ENCODE data around the gene CKS1B.
A peak's percentile ranks its signal among the peaks of the same experiment; 100 is the strongest.

The CKS1B gene

GRCh38 chr1:154987326-154987725 is 12.8 kb downstream of the CKS1B start:
- DNase-seq (ENCODE audit: low read depth in 2 of 2): no peak

DNA sequence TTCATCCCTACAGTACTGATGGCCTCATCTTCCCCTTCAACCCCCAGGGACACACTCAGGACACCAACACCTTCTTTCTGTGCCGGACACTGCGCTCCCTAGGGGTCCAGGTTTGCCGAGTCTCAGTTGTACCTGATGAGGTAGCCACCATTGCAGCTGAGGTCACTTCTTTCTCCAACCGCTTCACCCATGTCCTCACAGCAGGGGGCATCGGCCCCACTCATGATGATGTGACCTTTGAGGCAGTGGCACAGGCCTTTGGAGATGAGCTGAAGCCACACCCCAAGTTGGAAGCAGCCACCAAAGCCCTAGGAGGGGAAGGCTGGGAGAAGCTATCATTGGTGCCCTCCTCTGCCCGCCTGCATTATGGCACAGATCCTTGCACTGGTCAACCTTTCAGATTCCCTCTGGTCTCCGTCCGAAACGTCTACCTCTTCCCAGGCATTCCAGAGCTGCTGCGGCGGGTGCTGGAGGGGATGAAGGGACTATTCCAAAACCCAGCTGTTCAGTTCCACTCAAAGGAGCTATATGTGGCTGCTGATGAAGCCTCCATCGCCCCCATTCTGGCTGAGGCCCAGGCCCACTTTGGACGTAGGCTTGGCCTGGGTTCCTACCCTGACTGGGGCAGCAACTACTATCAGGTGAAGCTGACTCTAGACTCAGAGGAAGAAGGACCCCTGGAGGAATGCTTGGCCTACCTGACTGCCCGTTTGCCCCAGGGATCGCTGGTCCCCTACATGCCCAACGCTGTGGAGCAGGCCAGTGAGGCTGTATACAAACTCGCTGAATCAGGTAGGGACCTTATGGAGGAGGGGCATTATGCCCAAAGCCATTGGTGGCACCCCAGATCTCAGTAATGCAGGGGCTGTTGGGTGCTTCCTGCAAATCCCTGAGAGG is 13.8 kb downstream of the CKS1B start:
- no peak for DNase-seq (ENCODE audit: low read depth in 2 of 2)

DNA sequence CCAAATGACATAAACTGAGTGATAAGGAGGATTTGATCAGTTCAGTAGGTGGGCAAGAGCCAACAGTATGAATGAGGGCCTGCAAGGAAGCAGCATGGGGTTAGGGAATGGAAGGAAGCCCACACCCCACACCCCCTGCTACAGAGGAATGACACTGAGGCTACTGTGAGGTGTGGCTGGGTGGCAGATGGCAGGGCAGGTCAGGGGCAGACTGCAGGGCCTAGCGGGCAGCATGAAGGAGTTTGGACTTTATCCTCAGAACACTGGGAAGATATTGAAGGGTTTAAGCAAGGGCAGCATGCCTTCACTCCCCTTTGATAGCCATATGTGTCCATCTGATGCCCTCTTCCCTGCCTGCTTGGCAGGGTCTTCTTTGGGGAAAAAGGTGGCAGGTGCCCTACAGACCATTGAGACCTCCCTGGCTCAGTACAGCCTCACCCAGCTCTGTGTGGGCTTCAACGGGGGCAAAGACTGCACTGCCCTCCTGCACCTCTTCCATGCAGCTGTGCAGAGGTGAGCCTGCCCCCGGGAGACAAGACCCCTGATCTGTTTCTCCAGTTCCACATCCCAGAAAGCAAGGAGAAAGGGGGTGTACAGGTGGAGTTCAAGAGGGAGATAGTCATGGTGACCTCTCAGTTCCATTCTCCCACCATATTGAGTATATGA is 14.8 kb downstream of the CKS1B start:
- DNase-seq (ENCODE audit: low read depth in 2 of 2): no peak

GRCh38 chr1:154990276-154990675 is 15.8 kb downstream of the CKS1B start:
- no peak for DNase-seq (ENCODE audit: low read depth in 2 of 2)

- no peak for DNase-seq (ENCODE audit: low read depth in 2 of 2)
Observed at GRCh38 chr1:154992721-154993571, 18.5 kb downstream of the CKS1B start.

GRCh38 chr1:154993572-154994268 is 19.2 kb downstream of the CKS1B start, which contains the start of gene LENEP:
Gene LENEP, plus strand, starts transcription at chr1:154993586. Its CDS starts 22 bp downstream, at chr1:154993608.
- DNase-seq (ENCODE audit: low read depth in 2 of 2): no peak

- DNase-seq (ENCODE audit: low read depth in 2 of 2): no peak
Observed at GRCh38 chr1:154994269-154994587, 19.7 kb downstream of the CKS1B start.

- no peak for DNase-seq (ENCODE audit: low read depth in 2 of 2)
Observed at GRCh38 chr1:154994591-154994990, 20.1 kb downstream of the CKS1B start.

DNA sequence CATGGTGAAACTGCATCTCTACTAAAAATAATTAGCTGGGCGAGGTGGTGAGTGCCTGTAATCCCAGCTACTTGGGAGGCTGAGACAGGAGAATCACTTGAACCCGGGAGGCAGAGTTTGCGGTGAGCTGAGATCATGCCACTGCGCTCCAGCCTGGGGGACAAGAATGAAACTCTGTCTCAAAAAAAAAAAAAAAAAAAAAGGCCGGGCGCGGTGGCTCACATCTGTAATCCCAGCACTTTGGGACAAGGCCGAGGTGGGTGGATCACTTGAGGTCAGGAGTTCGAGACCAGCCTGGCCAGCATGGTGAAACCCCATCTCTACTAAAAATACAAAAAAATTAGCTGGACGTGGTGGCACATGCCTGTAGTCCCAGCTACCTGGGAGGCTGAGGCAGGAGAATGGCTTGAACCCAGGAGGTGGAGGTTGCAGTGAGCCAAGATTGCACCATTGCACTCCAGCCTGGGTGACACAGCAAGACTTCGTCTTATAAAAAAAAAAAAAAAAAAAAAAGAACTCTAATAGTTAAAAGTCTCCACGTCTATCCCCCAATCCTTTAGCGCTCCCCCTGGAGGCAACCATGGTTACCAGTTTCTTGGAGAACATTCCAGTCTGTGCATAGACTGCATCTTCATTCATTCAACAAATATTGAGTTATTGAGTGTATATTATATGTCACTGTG is 21.0 kb downstream of the CKS1B start:
- DNase-seq (ENCODE audit: low read depth in 2 of 2): peak; percentile 62 to 70

GRCh38 chr1:154996966-154997701 is 22.7 kb downstream of the CKS1B start:
- no peak for DNase-seq (ENCODE audit: low read depth in 2 of 2)

- DNase-seq (ENCODE audit: low read depth in 2 of 2): no peak
Observed at GRCh38 chr1:154998201-154998780, 23.8 kb downstream of the CKS1B start.

DNA sequence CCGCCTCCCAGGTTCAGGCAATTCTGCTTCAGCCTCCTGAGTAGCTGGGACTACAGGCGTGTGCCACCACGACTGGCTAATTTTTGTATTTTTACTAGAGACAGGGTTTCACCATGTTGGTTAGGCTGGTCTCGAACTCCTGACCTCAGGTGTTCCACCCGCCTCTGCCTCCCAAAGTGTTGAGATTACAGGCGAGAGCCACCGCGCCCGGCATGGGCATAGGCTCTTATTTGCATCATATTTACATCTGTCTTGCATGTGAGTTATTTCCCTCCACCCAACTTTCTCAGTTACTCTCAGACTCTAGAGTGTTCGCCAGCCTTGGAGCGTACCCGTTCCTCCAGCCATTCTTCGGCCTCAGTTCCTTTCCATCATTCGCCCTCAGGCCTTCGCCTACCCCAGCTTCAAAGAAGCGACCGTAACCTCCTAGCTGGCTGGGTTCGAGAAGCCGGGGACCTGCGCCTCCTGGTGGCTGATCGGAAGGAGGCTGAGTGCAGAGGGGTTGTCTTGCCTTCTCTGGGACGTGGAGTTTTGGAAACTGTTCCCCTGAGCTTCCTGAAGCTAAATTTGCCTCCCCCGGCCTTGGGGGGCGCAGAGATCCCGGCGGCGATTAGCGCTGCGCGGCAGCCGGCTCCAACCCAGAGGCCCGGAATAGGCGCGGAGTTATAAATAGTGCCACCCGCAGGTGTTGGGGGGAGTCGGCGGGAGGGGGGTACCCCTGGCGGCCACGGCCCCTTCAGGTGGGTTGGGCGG is 24.5 kb downstream of the CKS1B start:
- DNase-seq (ENCODE audit: low read depth in 2 of 2): peak in 1 of 2 experiments; percentile 41

DNA sequence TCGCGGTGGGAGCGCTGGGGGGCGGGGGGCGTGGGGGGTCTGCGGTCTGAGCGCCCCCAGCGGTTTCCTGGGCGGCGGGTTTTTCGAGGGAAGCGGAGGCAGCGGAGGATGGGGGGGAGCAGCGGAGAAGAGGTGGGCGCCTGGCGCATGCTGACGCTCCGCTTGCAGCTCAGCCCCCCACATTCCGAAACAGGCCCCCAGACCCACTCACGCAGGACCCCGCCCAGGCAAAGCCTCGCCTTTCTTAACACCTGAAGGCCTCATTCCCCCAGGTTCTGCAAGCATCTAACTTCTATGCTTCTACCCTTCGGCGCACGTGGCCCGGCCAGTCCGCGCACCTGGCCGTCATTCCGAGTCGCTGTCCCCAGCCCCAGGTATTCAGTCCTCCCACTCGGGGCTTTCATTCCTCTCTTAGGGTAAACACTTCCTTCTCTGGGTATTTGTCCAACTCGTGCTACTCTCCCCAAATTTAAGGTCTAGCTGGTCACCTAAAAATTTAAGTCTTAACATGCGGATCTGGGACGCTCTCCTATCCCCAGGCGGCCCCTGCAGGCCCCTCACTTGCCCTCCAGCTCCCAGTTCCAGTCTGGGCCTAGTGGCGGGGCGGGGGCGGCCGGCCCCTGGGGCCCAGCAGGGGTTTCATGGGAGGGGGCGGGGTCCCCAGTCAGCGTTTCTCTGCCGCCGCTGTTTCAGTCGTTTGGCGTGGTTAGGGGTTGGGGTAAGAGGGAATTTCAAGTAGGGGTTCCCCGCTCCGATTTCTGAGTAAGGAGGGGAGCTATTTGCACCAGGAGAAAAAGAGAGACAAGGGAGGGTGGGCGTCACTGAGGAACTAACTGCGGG is 25.3 kb downstream of the CKS1B start:
- DNase-seq (ENCODE audit: low read depth in 2 of 2): no peak

GRCh38 chr1:155000411-155000725 is 25.9 kb downstream of the CKS1B start:
- DNase-seq (ENCODE audit: low read depth in 2 of 2): no peak

GRCh38 chr1:155000726-155001424 is 26.4 kb downstream of the CKS1B start:
- peak; percentile 57 to 71 for DNase-seq (ENCODE audit: low read depth in 2 of 2)

GRCh38 chr1:155001425-155001674 is 26.9 kb downstream of the CKS1B start:
- no peak for DNase-seq (ENCODE audit: low read depth in 2 of 2)

DNA sequence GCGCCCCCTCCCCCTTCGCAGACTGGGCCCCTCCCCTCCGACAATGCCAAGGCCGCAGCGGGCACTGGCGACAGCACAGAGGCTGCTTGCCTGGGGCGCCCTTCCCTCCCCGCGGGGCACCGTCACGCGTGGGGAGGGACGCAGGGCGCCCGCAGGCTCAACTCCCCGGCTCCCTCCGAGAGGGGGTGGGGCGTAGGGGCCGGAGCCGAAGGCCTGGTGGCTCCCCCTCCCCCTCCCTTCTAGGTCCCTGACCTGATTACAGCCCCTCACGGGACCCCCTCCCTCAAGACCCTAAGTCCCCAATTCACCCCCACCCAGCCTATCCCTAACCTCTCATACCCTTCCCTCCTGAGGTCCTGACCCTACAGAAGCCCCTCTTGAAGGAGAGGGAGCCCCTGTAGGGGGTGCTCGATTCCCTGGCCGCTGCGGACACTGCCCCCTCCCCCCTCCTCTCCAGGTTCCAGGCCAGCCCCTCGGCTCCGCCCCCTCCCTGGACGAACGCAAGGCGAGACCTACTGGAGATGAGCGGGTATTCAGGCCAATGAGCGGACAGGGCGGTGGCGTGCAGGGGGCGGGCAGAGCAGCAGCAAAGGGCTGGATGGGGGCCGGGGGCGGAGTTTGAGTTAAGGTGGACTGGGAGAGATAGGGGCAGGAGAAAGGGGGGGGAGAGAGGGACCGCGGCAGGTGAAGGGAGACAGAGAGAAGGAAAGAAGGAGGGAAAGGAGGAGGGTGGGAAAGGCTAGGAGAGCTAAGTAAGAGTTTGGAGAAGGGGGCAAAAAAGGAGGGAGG is 27.4 kb downstream of the CKS1B start:
- DNase-seq (ENCODE audit: low read depth in 2 of 2): peak; percentile 97 to 98
